ENCODE data around the gene ATXN10. TPM values are rescaled to one million over a fixed set of nuclear protein-coding genes. Genes with fewer than 3 reads are reported as not detected.

ATXN10 gene
- 41.8 and 65.2 TPM in 2 replicates for total RNA-seq

GRCh38 chr22:45671783-45672563 lies at the start of gene ATXN10:
TSS of gene ATXN10 (plus strand) at chr22:45671834. CDS start at chr22:45672064, 230 bp downstream.

Small RNAs within 50 kb of the gene (small RNA-seq; reads per million reads assigned to genes)
- not detected for gene MIR4762
- gene RNU6-1161P: not detected

Other genes with a start within 250 kb of the ATXN10 start
- 0.29 and 0.65 TPM in 2 replicates for gene FBLN1, start 169.0 kb upstream of the ATXN10 start, total RNA-seq

Measured in vein endothelial cell (primary cell).